HepG2 (cell line): ENCODE measurements around the gene MUSK.

ENCODE experiments used
- CTCF ChIP-seq: sonication (generic); formaldehyde crosslinking; IDR thresholded peaks from 2 replicates; pipeline ENCODE4 v1.5.0; 2020; ENCODE audit warnings: mild to moderate bottlenecking, missing genetic modification reagents, moderate library complexity
- MYC ChIP-seq: sonication (generic); formaldehyde crosslinking; IDR thresholded peaks from 2 replicates; pipeline ENCODE4 v1.9.0; 2021; ENCODE audit warnings: missing genetic modification reagents, borderline replicate concordance
- POLR2A ChIP-seq, 2 experiments: IDR thresholded peaks; 2 replicates each; pipeline ENCODE4 v1.6.1; 2011; ENCODE audit warnings: low read depth in 2 of 2, low read length in 2 of 2, mild to moderate bottlenecking in 1 of 2, moderate library complexity in 1 of 2; ENCODE audit not compliant: insufficient read depth in 1 of 2
- POLR2AphosphoS5 ChIP-seq: IDR thresholded peaks from 2 replicates; pipeline ENCODE4 v1.6.1; 2012; ENCODE audit warnings: low read depth, low read length
- RAD21 ChIP-seq: fragments of 450-650 bp; formaldehyde crosslinking; IDR thresholded peaks from 2 replicates; pipeline ENCODE4 v1.5.0; 2020; ENCODE audit warnings: mild to moderate bottlenecking
- REST ChIP-seq, 2 experiments: IDR thresholded peaks; 2 replicates each; pipeline ENCODE4 v1.6.1; 2011 to 2012; ENCODE audit warnings: low read length in 2 of 2, borderline replicate concordance in 1 of 2, low read depth in 1 of 2, mild to moderate bottlenecking in 1 of 2, moderate library complexity in 1 of 2
- RFX5 ChIP-seq: IDR thresholded peaks from 2 replicates; pipeline ENCODE4 v1.6.1; 2011; ENCODE audit warnings: low read depth, low read length, improper control_type of control experiment
- XBP1 ChIP-seq: sonication (generic); formaldehyde crosslinking; IDR thresholded peaks from 2 replicates; pipeline ENCODE4 v1.5.0; 2020; ENCODE audit warnings: missing genetic modification reagents
- ZBTB33 ChIP-seq: sonication (generic); formaldehyde crosslinking; IDR thresholded peaks from 2 replicates; pipeline ENCODE4 v1.4.0; 2020; ENCODE audit warnings: missing genetic modification reagents
- ZNF263 ChIP-seq: sonication (generic); formaldehyde crosslinking; IDR thresholded peaks from 2 replicates; pipeline ENCODE4 v1.4.0; 2020; ENCODE audit warnings: missing genetic modification reagents
- ZNF580 ChIP-seq: IDR thresholded peaks from 2 replicates; pipeline ENCODE4 v1.6.1; 2016; ENCODE audit warnings: low read depth, borderline replicate concordance

- TF ChIP-seq ZBTB33 (CRISPR knock-in tag) (no peak), REST (IDR thresholded peaks at IDR 0.05; ENCODE audit: borderline replicate concordance in 1 of 2, low read depth in 1 of 2, low read length in 2 of 2) (no peak), RAD21 (peak; percentile 50; the same call in 1 of the 2 replicates), RFX5 (no peak), ZNF580 (CRISPR knock-in tag) (no peak), CTCF (CRISPR knock-in tag) (peak; percentile 73), MYC (no peak), POLR2AphosphoS5 (no peak), ZNF263 (no peak), XBP1 (CRISPR knock-in tag) (no peak), POLR2A (IDR thresholded peaks at IDR 0.05; ENCODE audit: insufficient read depth in 1 of 2, low read depth in 2 of 2, low read length in 2 of 2) (no peak)
These were observed 45.0 kb upstream of the MUSK start for GRCh38 chr9:110623462-110624025.
